HepG2 (cell line): Measurements from ENCODE around the gene AJUBA. TPM values are rescaled to one million over a fixed set of nuclear protein-coding genes. Genes with fewer than 3 reads are reported as not detected.

ENCODE experiments used
- ATAC-seq: fragments of 200-7000 bp; cut with Tn5 transposase; 3 replicates; pipeline ENCODE4 v1.9.1; 2020; ENCODE audit warnings: mild to moderate bottlenecking, moderate library complexity
- BruUV-seq: library from RNA; stranded (reverse); fragments of 400-500 nt; replicated peaks from 2 replicates; lab custom pipeline; 2021; lab: Mats Ljungman, UMichigan
- CTCF ChIA-PET: fragments of 300-600 bp; formaldehyde crosslinking; extraction: SDS; loops from one replicate; lab custom pipeline; 2021; ENCODE audit warnings: low total read pairs, inconsistent platforms, low intra/inter-chr PET ratio; lab: Yijun Ruan, JAX
- POLR2A ChIA-PET: fragments of 350-600 bp; sonication (Branson Sonifier 250); formaldehyde crosslinking; loops from one replicate; lab custom pipeline; 2020; ENCODE audit warnings: antibody characterized with exemption, inconsistent platforms; lab: Yijun Ruan, JAX
- DNase-seq: peaks from one replicate; pipeline ENCODE4 v3.0.0-alpha.2; 2015; ENCODE audit warnings: low spot score
- FAIRE-seq: peaks from 3 replicates; lab custom pipeline; 2011; peaks lifted over from hg19 to GRCh38; lab: Jason Lieb, UNC
- H2AFZ ChIP-seq: one replicate; pipeline ENCODE4 v1.6.1; 2011; ENCODE audit warnings: low read length, inconsistent platforms
- H3K27ac ChIP-seq: fragments of 300-600 bp; 3 replicates; pipeline ENCODE4 v1.8.0; 2011; ENCODE audit warnings: mixed run types, mild to moderate bottlenecking, mixed read lengths, low read length, inconsistent platforms; ENCODE audit not compliant: insufficient read depth; ENCODE audit errors: extremely low read length
- H3K27me3 ChIP-seq, 2 experiments: fragments of 200-600 bp in 1 of 2; 2 replicates in 1 of 2; 3 replicates in 1 of 2; pipeline versions ENCODE4 v1.6.0 to v1.8.0; 2011; ENCODE audit warnings: low read length in 2 of 2, mild to moderate bottlenecking in 2 of 2, moderate library complexity in 2 of 2, inconsistent platforms in 1 of 2; ENCODE audit not compliant: insufficient read depth in 2 of 2, control insufficient read depth in 1 of 2
- H3K36me3 ChIP-seq, 2 experiments: fragments of 200-600 bp in 1 of 2; replicated peaks in 1 of 2; 2 replicates in 1 of 2; 3 replicates in 1 of 2; pipeline versions ENCODE4 v1.5.1 to v1.8.0; 2011; ENCODE audit warnings: low read length in 2 of 2, inconsistent platforms in 1 of 2; ENCODE audit not compliant: insufficient read depth in 2 of 2, control insufficient read depth in 1 of 2
- H3K4me1 ChIP-seq: 2 replicates; pipeline ENCODE4 v1.5.1; 2012; ENCODE audit warnings: low read length, inconsistent platforms; ENCODE audit not compliant: insufficient read depth
- H3K4me2 ChIP-seq: 2 replicates; pipeline ENCODE4 v1.6.0; 2011; ENCODE audit warnings: low read depth, low read length, inconsistent platforms
- H3K4me3 ChIP-seq, 3 experiments: fragments of 200-600 bp in 1 of 3; sonication (generic), shearing (Covaris generic) in 1 of 3; replicated peaks in 1 of 3; 2 replicates each; pipeline ENCODE4 v1.5.1; 2011 to 2016; ENCODE audit warnings: low read length in 3 of 3, inconsistent platforms in 2 of 3, low read depth in 2 of 3, mild to moderate bottlenecking in 2 of 3, control low read depth in 1 of 3, mixed read lengths in 1 of 3; ENCODE audit not compliant: insufficient read depth in 1 of 3
- H3K79me2 ChIP-seq: one replicate; pipeline ENCODE4 v1.6.1; 2011; ENCODE audit warnings: low read length, inconsistent platforms; ENCODE audit not compliant: insufficient read depth
- H3K9ac ChIP-seq: 2 replicates; pipeline ENCODE4 v1.6.0; 2011; ENCODE audit warnings: mild to moderate bottlenecking, low read depth, low read length, inconsistent platforms; ENCODE audit not compliant: insufficient read depth
- H3K9me3 ChIP-seq: 2 replicates; pipeline ENCODE4 v1.5.1; 2012; ENCODE audit warnings: mild to moderate bottlenecking, low read length
- H4K20me1 ChIP-seq: 2 replicates; pipeline ENCODE4 v1.6.0; 2011; ENCODE audit warnings: inconsistent platforms, mild to moderate bottlenecking, low read length, moderate library complexity; ENCODE audit not compliant: insufficient read depth
- EP300 ChIP-seq, 3 experiments: sonication (generic) in 1 of 3; formaldehyde crosslinking in 1 of 3; IDR thresholded peaks; 2 replicates each; pipeline versions ENCODE4 v1.5.1 to v1.6.1; 2011 to 2020; ENCODE audit warnings: low read depth in 2 of 3, low read length in 2 of 3, borderline replicate concordance in 1 of 3, improper control_type of control experiment in 1 of 3, mild to moderate bottlenecking in 1 of 3, missing genetic modification reagents in 1 of 3, moderate library complexity in 1 of 3
- HMG20B ChIP-seq: conservative IDR thresholded peaks from 2 replicates; pipeline ENCODE4 v1.6.1; 2016; ENCODE audit warnings: missing genetic modification reagents, missing compliant biosample characterization
- PCBP2 ChIP-seq: fragments of 200-400 bp; formaldehyde crosslinking; optimal IDR thresholded peaks from 2 replicates; pipeline ENCODE3; 2018; ENCODE audit warnings: low read length, low read depth; ENCODE audit not compliant: poor library complexity, severe bottlenecking
- SP4 ChIP-seq: sonication (generic); formaldehyde crosslinking; IDR thresholded peaks from 2 replicates; pipeline ENCODE4 v1.8.1; 2023; ENCODE audit warnings: mild to moderate bottlenecking, missing genetic modification reagents
- TEAD3 ChIP-seq: optimal IDR thresholded peaks from 2 replicates; pipeline ENCODE3; 2016; ENCODE audit warnings: borderline replicate concordance
- ZBTB40 ChIP-seq, 2 experiments: fragments of 450-650 bp in 1 of 2; sonication (generic) in 1 of 2; formaldehyde crosslinking in 1 of 2; IDR thresholded peaks; 2 replicates each; pipeline versions ENCODE4 v1.6.1 to v1.8.0; 2016 to 2022; ENCODE audit warnings: antibody characterized with exemption in 1 of 2, mild to moderate bottlenecking in 1 of 2, missing genetic modification reagents in 1 of 2
- ZNF101 ChIP-seq: sonication (generic); formaldehyde crosslinking; IDR thresholded peaks from 2 replicates; pipeline ENCODE4 v1.4.0; 2020; ENCODE audit warnings: mild to moderate bottlenecking, low read depth, missing genetic modification reagents, borderline replicate concordance
- ZNF263 ChIP-seq: sonication (generic); formaldehyde crosslinking; IDR thresholded peaks from 2 replicates; pipeline ENCODE4 v1.4.0; 2020; ENCODE audit warnings: missing genetic modification reagents
- ZNF296 ChIP-seq: sonication (generic); formaldehyde crosslinking; conservative IDR thresholded peaks from 2 replicates; pipeline ENCODE4 v1.5.0; 2020; ENCODE audit warnings: mild to moderate bottlenecking, missing genetic modification reagents
- ZNF557 ChIP-seq: sonication (generic); formaldehyde crosslinking; IDR thresholded peaks from 2 replicates; pipeline ENCODE4 v1.4.0; 2020; ENCODE audit warnings: missing genetic modification reagents
- ZNF572 ChIP-seq: sonication (generic); formaldehyde crosslinking; IDR thresholded peaks from 2 replicates; pipeline ENCODE4 v1.5.1; 2020; ENCODE audit warnings: mild to moderate bottlenecking, missing genetic modification reagents
- ZNF713 ChIP-seq: sonication (generic); formaldehyde crosslinking; IDR thresholded peaks from 2 replicates; pipeline ENCODE4 v1.4.0; 2020; ENCODE audit warnings: mild to moderate bottlenecking, missing genetic modification reagents
- ZNF746 ChIP-seq: sonication (generic); formaldehyde crosslinking; IDR thresholded peaks from 2 replicates; pipeline ENCODE4 v1.8.0; 2022; ENCODE audit warnings: mild to moderate bottlenecking, missing genetic modification reagents
- ZNF788 ChIP-seq: sonication (generic); formaldehyde crosslinking; IDR thresholded peaks from 2 replicates; pipeline ENCODE4 v1.5.0; 2020; ENCODE audit warnings: mild to moderate bottlenecking, missing genetic modification reagents, borderline replicate concordance
- ZSCAN22 ChIP-seq: sonication (generic); formaldehyde crosslinking; IDR thresholded peaks from 2 replicates; pipeline ENCODE4 v1.4.0; 2020; ENCODE audit warnings: mild to moderate bottlenecking, missing genetic modification reagents
- WGBS: methylation state at CpG from one replicate; pipeline ENCODE4 v1.1.6; 2017; ENCODE audit warnings: low lambda C conversion rate; 5-methylcytosine and 5-hydroxymethylcytosine counted together
- in situ Hi-C: cut with HindIII; loops from 2 replicates; pipeline ENCODE4 v1.10.0; 2017; ENCODE audit warnings: low pct_unique_long_range_greater_than_20kb; ENCODE audit not compliant: extremely low pct_ligation_motif_present
- intact Hi-C: fragments of 100-400 bp; cut with micrococcal nuclease; formaldehyde crosslinking; loops from one replicate; pipeline ENCODE4 v1.10.0; 2022; ENCODE audit not compliant: unreplicated experiment
- polyA plus RNA-seq, 8 experiments: library from polyadenylated mRNA; depleted of rRNA in 3 of 8; stranded (reverse) in 7 of 8; unstranded in 1 of 8; fragments of >200 nt; fragmentation: Illumina TruSeq in 4 of 8; extraction: Trizol in 4 of 8; gene quantifications; 2 replicates each; pipeline versions ENCODE4 v1.2.1 to v1.2.3, GENCODE V29; 2011 to 2016; ENCODE audit warnings: low read depth in 4 of 8, missing spikeins in 1 of 8, mixed read lengths in 1 of 8; ENCODE audit not compliant: insufficient read depth in 1 of 8
- total RNA-seq, 5 experiments: library from RNA; depleted of rRNA; stranded (reverse); fragments of >200 nt; fragmentation: Illumina TruSeq; extraction: Trizol; gene quantifications; 2 replicates each; pipeline ENCODE4 v1.2.3, GENCODE V29; 2016; ENCODE audit warnings: low read depth in 1 of 5

AJUBA gene
- total and polyA plus RNA-seq, 2 of the 13 experiments (the other 11 are each of a cell fraction or from before 2014, with no cell fraction given), result 157 to 241 TPM

DNA sequence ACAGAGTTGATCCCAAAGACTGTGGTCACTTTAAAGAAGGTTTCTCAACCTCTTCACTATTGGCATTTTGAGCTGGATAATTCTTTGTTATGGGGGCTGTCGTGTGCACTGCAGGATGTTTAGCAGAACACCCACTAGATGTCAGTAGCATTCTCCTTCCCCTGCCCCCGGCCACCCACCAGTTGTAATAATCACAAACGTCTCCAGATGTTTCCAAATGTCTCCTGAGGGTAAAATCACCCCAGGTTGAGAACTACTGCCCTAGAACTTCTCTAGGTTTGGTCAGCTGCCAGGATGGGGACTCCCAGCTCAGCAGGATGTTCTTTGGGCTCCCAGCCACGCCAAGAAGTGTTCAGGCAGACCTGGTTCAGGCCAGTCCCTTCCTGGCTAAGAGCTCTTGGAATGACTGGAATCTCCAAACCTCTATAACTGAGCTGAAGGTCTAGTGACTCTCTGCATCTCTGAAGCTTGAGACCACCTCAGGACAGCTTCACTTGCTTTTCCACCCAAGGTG lies 12.5 kb upstream of the AJUBA start:
- Histone ChIP-seq H2AFZ (no peak overlapping the region), H3K9ac (no peak overlapping the region), H3K9me3 (no peaks in the 10 kb centered on the region), H3K27ac (no peak overlapping the region), H3K27me3 (no peaks in the 10 kb centered on the region), H3K4me2 (peak overlapping the region; percentile 13; the same call in 1 of the 2 replicates), H3K36me3 (peaks cover 0 to 3% of the 10 kb centered on the region in 2 experiments; a peak in 2 of 5 replicates), H3K79me2 (no peaks in the 10 kb centered on the region), H4K20me1 (no peaks in the 10 kb centered on the region), H3K4me3 (no peak overlapping the region), H3K4me1 (peaks cover 5% of the 10 kb centered on the region; the same call in 1 of the 2 replicates)
- in situ Hi-C loops, result no loop called here
- ATAC-seq (peak; percentile 94), DNase-seq (peak; percentile 67), FAIRE-seq (peak; percentile 83)
- intact Hi-C loops, result loop anchor here (1.0 kb wide), 4 partner anchors 9 to 63 kb away; no protein-coding TSS in a partner anchor
- CTCF ChIA-PET, result interaction anchor here (0.7 to 2.9 kb wide), 5 partner anchors 8 to 74 kb away, joined by 3 to 77 read pairs (median 9); partner anchors contain the start of genes AJUBA and CDH24
- no TSS peak for BruUV-seq
- POLR2A ChIA-PET, result interaction anchor here (0.7 to 8.5 kb wide), 23 partner anchors 11 to 100 kb away, joined by 3 to 160 read pairs (median 7); partner anchors contain the start of genes ACIN1, AJUBA, C14orf119 and C14orf93
- WGBS, result 24% methylated on average over 4 of the region's 4 CpGs
- TF ChIP-seq ZNF101 (CRISPR knock-in tag), result 0 out of 2 replicates have a peak, but pooled peaks have one; percentile 47
- no peak for TF ChIP-seq ZNF713
- TF ChIP-seq ZNF263, result no peak
- 0 out of 2 replicates have a peak, but pooled peaks have one; percentile 71 for TF ChIP-seq ZNF572
- TF ChIP-seq ZNF296, result peak; percentile 83; the same call in 1 of the 2 replicates
- TF ChIP-seq HMG20B (CRISPR knock-in tag), result 0 out of 2 replicates have a peak, but pooled peaks have one; percentile 26
- TF ChIP-seq ZBTB40 (IDR thresholded peaks at IDR 0.05), result no peak
- TF ChIP-seq ZBTB40 (CRISPR knock-in tag; IDR thresholded peaks at IDR 0.05), result no peak
- TF ChIP-seq ZNF557 (CRISPR knock-in tag), result no peak
- no peak for TF ChIP-seq PCBP2
- TF ChIP-seq SP4 (CRISPR knock-in tag), result 0 out of 2 replicates have a peak, but pooled peaks have one; percentile 34
- TF ChIP-seq ZNF746, result no peak
- no peak for TF ChIP-seq EP300 (IDR thresholded peaks at IDR 0.05; ENCODE audit: low read depth in 2 of 2, low read length in 2 of 2)
- 0 out of 2 replicates have a peak, but pooled peaks have one; percentile 16 for TF ChIP-seq EP300 (CRISPR knock-in tag; IDR thresholded peaks at IDR 0.05; ENCODE audit: borderline replicate concordance)
- peak; percentile 72 for TF ChIP-seq TEAD3 (CRISPR knock-in tag)
- no peak for TF ChIP-seq ZSCAN22
- TF ChIP-seq ZNF788, result no peak
